HG03571 (cell line): Measurements from ENCODE around the gene LACTB.
"Not testable (repeated sequence)": the region's sequence is repeated elsewhere in the genome, so short reads cannot be mapped to it uniquely, and the experiment has no call there.

Experiments used
- ATAC-seq: cut with Tn5 transposase; IDR thresholded peaks from one replicate; pipeline ENCODE4 v1.9.1; 2021; ENCODE audit not compliant: unreplicated experiment

Gene LACTB

DNA sequence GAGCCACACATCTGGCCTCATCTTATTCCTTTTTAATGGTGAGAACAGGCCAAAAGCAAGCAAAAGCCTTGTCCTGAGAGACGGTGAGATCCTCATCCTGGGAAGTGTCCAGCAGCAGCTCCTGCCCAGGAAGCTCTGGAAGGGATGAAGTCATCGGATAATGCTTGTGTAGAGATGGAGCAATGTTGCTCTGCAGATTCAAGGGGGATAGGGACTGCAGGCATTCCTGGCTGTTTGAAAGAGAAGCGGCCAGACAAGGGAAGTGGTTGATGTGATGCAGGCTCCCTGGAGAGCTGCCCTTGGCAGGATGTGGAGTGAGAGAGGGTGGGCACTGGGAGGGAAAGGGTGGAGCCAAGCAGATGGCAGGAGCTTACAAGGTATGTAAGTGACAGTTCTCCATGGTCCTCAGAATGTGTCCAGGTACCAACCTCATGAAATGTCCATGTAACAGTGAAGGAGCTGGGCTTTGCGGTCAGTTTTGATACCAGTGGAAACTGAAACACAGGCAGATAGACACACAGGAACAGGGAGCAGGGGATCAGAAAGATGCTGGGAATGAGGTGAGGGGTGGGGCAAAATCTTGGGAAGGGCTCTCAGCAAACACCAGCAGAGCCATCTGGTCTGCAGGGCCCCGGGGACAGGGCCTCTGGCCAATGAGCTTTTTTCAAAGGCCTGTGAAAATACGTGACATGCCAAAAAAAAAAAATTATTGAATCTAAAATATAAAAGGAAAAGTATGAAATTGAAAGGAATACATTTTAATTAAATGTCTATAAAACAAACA, 32.2 kb upstream of the LACTB start:
- no peak for ATAC-seq

- no peak for ATAC-seq
Measured at GRCh38 chr15:63090472-63090871, 31.2 kb upstream of the LACTB start.

DNA sequence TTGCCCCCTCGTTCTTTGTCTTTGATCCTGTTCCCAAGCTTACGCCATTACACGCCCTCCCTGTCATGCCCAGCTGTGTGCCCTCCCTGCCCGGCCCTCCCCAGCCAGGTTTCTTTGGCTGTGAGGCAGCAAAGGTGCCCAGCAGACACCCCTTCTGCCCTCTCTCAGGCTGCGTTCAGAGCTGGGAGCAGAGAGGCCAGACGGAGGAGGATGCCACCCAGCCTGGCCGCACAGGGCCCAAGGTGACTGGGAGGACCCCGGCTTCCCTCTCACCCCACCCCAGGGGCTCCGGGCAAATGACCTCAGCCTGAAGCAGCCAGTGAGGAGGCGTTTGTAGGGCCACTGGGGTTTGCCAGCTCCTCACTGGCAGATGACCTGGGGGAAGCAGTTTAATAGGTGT, 30.8 kb upstream of the LACTB start:
- no peak for ATAC-seq

DNA sequence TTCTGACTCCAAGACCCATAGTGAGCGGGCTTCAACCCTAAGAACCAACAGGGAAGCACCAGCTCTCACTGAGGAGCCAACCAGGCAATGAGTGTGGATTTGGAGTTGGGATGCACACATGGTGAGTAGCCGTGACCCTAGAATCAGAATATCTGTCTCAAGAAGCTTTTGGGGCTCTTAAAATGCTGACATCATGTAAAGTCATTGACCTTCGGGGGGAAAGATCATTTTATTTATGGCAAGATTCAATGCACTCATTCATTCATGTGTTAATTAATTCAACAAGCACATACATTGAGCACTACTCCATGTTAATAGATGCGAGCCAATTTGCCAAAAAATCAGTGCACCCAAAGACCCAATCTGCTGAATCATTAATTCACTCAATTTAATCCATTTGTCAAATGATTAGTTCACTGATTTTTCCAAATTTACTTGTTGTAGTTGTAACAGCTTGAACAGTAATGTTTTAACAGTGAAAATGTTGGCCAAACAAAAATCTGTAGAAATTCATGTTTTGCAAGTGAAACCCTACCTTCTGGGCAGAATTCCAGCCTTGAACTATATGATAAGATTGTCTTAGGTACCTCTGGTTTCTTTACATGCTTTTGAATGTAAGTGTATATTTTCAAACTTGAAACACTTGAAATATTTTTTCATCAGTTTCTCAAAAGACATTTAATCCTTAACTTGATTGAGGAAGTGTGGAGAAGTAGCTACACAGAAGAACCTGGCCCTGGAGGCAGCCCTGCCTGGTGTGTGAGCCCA, 29.8 kb upstream of the LACTB start:
- no peak for ATAC-seq

GRCh38 chr15:63093486-63094205, 28.0 kb upstream of the LACTB start:
- no peak for ATAC-seq

DNA sequence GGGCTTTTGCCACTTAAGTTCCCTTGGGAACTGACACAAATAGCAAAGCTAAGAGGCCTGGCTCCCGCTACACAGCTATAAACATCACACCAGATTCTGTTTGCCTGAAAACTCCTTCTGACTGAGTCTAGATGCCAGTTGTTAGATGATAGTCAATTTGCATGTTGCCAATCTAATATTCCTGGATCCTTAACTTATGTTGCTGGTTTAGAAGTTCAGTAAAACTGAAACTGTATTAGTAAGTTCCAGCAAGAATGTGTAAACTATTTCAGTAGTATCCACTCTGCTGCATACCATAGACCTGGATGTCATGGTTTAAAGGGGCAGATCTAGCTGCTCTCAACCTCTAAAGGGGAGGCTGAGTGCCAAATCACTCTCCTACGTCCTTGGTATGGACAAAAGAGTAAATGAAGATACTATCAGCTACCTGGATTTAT, 27.1 kb upstream of the LACTB start:
- no peak for ATAC-seq

- no peak for ATAC-seq
Measured at GRCh38 chr15:63096178-63096577, 25.5 kb upstream of the LACTB start.

DNA sequence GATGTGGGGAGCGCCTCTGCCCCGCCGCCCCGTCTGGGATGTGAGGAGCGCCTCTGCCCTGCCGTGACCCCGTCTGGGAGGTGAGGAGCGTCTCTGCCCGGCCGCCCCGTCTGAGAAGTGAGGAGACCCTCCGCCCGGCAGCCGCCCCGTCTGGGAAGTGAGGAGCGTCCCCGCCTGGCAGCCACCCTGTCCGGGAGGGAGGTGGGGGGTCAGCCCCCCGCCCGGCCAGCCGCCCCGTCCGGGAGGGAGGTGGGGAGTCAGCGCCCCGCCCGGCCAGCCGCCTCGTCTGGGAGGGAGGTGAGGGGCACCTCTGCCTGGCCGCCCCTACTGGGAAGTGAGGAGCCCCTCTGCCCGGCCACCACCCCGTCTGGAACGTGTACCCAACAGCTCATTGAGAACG, 22.8 kb upstream of the LACTB start:
- ATAC-seq: not testable (repeated sequence)

DNA sequence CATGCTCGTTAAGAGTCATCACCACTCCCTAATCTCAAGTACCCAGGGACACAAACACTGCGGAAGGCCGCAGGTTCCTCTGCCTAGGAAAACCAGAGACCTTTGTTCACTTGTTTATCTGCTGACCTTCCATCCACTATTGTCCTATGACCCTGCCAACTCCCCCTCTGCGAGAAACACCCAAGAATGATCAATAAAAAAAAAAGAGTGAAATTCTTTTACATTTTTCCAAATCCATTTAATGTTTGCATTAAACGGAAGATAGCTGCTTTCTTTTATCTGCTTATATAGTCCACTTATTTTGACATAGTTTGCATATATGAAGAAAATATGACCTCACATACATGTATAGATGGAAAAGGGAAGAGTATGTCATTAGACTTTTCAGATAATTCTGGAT, 22.1 kb upstream of the LACTB start:
- ATAC-seq: not testable (repeated sequence)

- ATAC-seq: no peak
Measured at GRCh38 chr15:63103416-63103815, 18.2 kb upstream of the LACTB start.

- no peak for ATAC-seq
Measured at GRCh38 chr15:63104727-63105126, 16.9 kb upstream of the LACTB start.

DNA sequence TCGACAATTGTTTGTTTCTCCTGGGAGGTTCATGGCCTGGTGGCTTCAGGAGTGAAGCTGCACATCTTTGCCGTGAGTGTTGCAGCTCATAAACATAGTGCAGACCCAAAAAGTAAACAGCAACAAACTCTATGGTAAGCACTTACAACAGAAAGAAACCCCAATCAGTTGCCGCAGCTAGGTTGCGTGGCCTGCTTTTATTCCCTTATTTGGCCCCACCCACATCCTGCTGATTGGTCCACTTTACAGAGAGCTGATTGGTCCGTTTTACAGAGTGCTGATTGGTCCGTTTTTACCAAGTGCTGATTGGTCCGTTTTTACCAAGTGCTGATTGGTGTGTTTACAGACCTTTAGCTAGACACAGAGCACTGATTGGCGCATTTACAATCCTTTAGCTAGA, 16.3 kb upstream of the LACTB start:
- not testable (repeated sequence) for ATAC-seq

DNA sequence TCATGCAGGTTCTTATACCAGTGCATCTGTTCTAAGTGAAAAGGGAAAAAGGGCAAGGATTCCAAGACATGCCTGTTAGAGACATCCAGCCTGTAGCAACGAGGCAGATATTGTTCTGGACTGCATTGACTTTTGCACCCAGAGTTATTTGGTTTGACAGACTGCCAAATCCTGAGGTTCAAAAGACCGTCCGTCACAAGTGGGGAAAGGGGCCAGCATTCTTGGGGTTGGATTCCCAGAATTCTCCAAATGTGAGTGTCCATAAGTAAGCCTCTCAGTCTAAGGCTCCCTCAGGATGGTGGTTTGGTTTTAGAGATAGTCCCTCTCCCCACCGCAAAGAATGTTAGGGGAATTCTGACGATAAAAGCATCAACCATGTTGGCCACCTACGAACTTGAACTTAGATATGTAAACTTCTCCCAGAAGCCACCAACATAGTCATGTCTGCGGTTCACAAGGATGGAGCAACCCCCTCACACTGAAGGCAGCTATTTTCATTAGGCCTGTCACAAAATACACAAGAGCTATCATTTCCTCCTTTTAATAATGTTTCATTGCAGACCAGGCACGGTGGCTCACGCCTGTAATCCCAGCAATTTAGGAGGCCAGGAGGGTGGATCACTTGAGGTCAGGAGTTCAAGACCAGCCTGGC, 13.6 kb upstream of the LACTB start:
- no peak for ATAC-seq

GRCh38 chr15:63109498-63109897, 12.2 kb upstream of the LACTB start:
- no peak for ATAC-seq

- no peak for ATAC-seq
Measured at GRCh38 chr15:63109920-63110319, 11.7 kb upstream of the LACTB start.

DNA sequence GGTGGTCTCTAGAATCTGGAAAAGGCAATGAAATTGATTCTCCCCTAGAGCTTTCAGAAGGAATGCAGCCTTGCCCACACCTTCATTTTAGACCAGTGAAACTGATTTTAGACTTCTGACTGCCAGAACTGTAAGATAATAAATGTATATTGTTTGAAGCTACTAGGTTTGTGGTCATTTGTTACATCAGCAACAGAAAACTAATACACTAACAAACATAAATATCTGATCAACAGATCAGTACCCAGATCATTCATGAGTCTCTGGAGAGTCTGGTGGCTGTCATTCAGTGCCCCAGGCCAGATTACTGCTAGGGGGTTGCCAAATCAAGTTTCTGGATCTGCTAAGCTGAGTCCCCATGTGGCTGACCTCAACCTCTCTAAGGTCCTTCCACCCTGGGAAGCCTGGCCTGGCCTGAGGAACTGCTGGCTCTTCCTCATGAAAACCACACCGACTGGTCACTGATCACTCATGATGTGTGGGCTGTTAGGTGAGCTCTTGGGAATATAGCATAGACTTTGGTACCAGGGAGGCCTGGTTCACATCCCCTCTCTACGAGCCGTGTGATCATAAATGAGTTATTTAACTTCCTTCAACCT, 11.1 kb upstream of the LACTB start:
- no peak for ATAC-seq

DNA sequence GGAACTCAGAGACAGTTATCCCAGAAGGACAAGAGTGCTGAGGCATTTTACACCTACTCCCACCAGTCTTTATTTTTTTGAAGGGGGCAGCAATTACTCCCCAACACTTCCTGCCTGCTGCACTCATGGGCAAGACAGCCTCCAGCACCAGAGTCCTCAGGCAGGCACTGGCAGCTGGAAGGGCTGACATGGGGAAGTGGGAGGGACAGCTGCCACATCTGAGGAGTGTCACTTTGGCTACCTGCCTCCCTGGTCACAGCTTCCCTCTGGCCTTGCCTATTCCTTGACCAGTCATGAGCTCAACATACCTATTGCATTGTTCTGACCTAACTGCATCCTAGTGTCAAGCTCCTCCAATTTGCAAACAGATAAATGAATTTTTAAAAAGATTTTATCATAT, 10.2 kb upstream of the LACTB start:
- no peak for ATAC-seq

DNA sequence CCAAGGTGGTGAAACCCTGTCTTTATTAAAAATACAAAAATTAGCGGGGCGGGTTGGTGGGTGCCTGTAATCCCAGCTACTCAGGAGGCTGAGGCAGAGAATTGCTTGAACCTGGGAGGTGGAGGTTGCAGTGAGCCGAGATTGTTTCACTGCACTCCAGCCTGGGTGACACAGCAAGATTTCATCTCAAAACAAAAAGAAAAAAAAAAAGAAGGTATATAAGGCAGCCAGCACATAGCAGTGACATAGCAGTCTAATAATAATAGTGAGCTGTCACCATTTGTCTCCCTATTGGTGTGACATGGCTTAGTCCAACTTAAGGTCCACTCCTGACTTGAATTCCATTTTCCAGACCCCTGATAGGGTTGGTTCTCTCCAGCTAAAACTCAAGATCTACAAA, 8.8 kb upstream of the LACTB start:
- ATAC-seq: no peak

DNA sequence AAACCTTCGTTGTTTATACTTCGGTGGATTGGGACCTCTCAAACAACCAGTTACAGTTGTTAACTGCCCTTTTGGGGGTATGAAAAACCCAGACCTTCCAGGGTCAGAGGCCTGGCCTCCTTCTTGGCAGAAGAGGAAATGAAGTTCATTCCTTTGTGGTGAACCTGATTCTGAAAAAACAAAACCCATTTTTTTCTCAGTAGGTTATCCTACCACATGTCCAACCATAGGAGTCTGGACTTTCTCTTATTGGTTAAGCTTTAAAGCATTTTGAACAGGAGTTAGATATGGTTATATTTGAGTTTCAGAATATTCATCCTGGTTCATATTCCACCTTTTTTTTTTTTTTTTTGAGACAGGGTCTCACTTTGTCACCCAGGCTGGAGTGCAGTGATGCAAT, 7.2 kb upstream of the LACTB start:
- ATAC-seq: no peak

DNA sequence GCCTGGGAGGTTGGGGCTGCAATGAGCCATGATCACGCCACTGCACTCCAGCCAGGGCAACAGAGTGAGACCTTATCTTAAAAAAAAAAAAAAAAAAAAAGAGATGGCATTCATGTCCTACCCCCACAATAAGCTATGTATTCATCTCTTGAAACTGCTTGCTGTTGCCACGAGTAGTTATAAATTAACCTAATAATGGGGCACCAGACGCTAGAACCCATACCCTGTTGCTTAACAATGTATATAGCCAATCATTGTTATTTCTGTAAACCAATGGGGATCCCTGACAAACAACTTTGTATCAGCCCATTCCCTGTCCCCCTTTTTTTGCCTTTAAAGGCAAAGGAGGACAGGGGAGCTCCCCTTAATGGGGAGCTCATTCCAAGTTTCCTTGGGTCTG, 2.8 kb upstream of the LACTB start:
- no peak for ATAC-seq
